Activated naive CD4-positive, alpha-beta T cell treated with anti-CD3 and anti-CD28 coated beads for 36 hours (primary cell): ENCODE measurements around the gene KLHL6. TPM values are rescaled to one million over a fixed set of nuclear protein-coding genes. Genes with fewer than 3 reads are reported as not detected.
"Not testable (repeated sequence)": the region's sequence is repeated elsewhere in the genome, so short reads cannot be mapped to it uniquely, and the experiment has no call there.

Source experiments
- CTCF ChIA-PET: fragments of 350-600 bp; sonication (Branson Sonifier 250); formaldehyde crosslinking; loops from one replicate; lab custom pipeline; 2021; ENCODE audit warnings: antibody characterized with exemption; lab: Charles Lee
- DNase-seq: peaks from one replicate; pipeline ENCODE4 v3.0.0-alpha.2; 2020
- H3K27ac Mint-ChIP-seq: one replicate; pipeline ENCODE4 v1.8.0; 2021; ENCODE audit warnings: mild to moderate bottlenecking, mixed read lengths
- H3K27me3 Mint-ChIP-seq: one replicate; pipeline ENCODE4 v1.8.0; 2021; ENCODE audit warnings: low read depth, mixed read lengths
- H3K36me3 Mint-ChIP-seq: one replicate; pipeline ENCODE4 v1.8.0; 2021; ENCODE audit warnings: low read depth, mixed read lengths
- H3K4me1 Mint-ChIP-seq: one replicate; pipeline ENCODE4 v1.8.0; 2021; ENCODE audit warnings: low read depth, mixed read lengths
- H3K4me3 Mint-ChIP-seq: one replicate; pipeline ENCODE4 v1.8.0; 2021; ENCODE audit warnings: mild to moderate bottlenecking, moderate library complexity, mixed read lengths
- H3K9me3 Mint-ChIP-seq: one replicate; pipeline ENCODE4 v1.8.0; 2021; ENCODE audit warnings: mixed read lengths
- intact Hi-C: fragments of 100-400 bp; cut with micrococcal nuclease; formaldehyde crosslinking; loops from one replicate; pipeline ENCODE4 v1.15.1; 2023
- total RNA-seq, 2 experiments: library from RNA; stranded (reverse); gene quantifications; one replicate each; pipeline ENCODE4 v1.2.3, GENCODE V29; 2021

KLHL6 gene
- total RNA-seq, 2 experiments from 2014 or later = 82.3 to 82.4 TPM

DNA sequence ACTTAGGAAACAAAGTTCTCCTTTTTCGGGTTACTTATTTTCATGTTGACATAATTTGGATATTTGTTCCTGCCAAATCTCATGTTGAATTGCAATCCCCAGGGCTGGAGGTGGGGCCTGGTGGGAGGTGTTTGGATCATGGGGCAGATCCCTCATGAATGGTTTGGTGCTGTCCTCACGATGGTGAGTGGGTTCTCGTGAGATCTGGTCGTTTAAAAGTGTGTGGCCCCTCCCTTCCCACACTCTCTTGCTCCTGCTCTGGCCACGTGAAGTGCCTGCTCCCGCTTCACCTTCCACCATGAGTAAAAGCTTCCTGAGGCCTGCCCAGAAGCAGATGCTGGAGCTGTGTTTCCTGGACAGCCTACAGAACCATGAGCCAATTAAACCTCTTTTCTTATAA lies 83.4 kb downstream of the KLHL6 start:
- Mint-ChIP-seq H3K36me3 (no peaks in the 10 kb centered on the region), H3K9me3 (no peaks in the 10 kb centered on the region), H3K27me3 (no peaks in the 10 kb centered on the region), H3K4me3 (no peak overlapping the region), H3K27ac (no peak overlapping the region), H3K4me1 (peaks cover 27% of the 10 kb centered on the region)
- CTCF ChIA-PET = interaction anchor here (1.2 kb wide), 1 partner anchor 295 kb away, joined by 3 read pairs; no protein-coding TSS in a partner anchor
- intact Hi-C loops = no loop called here
- no peak for DNase-seq

DNA sequence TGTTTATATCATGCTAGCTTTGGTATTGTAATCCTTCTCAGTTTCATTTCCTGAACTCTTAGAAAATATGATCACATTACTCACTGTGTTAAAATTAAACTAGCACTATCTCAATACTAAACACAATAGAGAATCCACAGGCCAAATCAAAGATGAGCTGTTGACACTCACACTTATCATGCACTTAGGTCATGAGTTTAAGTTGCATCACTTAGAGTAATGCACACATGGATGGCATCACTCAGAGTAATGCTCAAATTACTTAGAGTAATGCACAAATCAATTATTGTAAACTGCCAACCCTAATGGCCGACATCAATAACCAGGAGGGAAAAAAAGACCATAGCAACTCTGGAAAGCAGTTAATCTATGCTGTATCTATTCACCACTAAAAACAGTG lies 87.1 kb downstream of the KLHL6 start:
- Mint-ChIP-seq H3K27me3 (no peaks in the 10 kb centered on the region), H3K27ac (peak overlapping the region; percentile 87), H3K4me3 (no peak overlapping the region), H3K36me3 (no peaks in the 10 kb centered on the region), H3K9me3 (no peaks in the 10 kb centered on the region), H3K4me1 (peaks cover 27% of the 10 kb centered on the region)
- CTCF ChIA-PET = interaction anchor here (0.6 to 2.7 kb wide), 11 partner anchors 11 to 418 kb away, joined by 3 to 16 read pairs (median 3); no protein-coding TSS in a partner anchor
- DNase-seq = no peak
- intact Hi-C loops = loop anchor here (2.0 to 10.0 kb wide), 5 partner anchors 82 to 786 kb away; partner anchors contain the start of genes ABCF3 and MAP6D1

DNA sequence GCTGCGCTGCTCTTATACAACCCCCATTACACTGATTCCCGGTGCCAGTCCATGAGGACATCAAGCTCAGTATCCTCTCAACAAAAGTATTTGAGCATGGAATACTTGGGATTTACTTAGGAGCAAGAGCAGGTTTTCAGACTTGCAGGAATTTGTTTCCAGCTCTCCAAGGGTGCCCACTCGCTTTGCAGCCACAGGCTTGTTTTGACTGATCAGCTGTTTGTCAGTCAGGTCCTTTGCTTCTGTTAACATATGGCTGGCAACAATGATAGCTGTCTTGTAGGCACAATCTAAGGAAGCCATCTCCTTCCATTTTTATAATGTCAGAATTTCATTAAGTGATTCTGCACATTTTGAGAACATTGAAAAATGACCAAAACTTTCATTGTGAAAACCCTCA lies 88.9 kb downstream of the KLHL6 start:
- no peak overlapping the region for H3K27ac Mint-ChIP-seq
- CTCF ChIA-PET = interaction anchor here (0.6 kb wide), 2 partner anchors 25 to 281 kb away, joined by 3 to 4 read pairs; no protein-coding TSS in a partner anchor
- intact Hi-C loops = loop anchor here (5.0 to 10.0 kb wide), 2 partner anchors 721 to 788 kb away; partner anchors contain the start of gene ABCF3
- H3K4me1 Mint-ChIP-seq = peaks cover 27% of the 10 kb centered on the region
- no peak overlapping the region for H3K4me3 Mint-ChIP-seq
- no peaks in the 10 kb centered on the region for H3K27me3 Mint-ChIP-seq
- H3K9me3 Mint-ChIP-seq = no peaks in the 10 kb centered on the region
- no peak for DNase-seq
- H3K36me3 Mint-ChIP-seq = no peaks in the 10 kb centered on the region

DNA sequence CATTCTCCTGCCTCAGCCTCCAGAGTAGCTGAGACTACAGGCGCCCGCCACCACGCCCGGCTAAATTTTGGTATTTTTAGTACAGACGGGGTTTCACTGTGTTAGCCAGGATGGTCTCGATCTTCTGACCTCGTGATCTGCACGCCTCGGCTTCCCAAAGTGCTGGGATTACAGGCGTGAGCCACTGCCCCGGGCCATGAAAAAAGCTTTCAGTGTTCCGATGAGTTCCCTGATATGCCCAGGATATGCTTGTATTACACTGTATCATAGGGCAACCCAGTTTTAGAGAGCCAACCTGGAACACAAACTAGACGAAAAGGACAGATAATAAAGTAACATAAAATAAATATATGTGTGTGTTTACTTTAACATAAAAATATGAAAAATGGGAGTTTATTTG lies 89.8 kb downstream of the KLHL6 start:
- H3K4me3 Mint-ChIP-seq, H3K36me3 Mint-ChIP-seq, H3K27ac Mint-ChIP-seq, H3K9me3 Mint-ChIP-seq, DNase-seq, H3K27me3 Mint-ChIP-seq: not testable (repeated sequence)
- H3K4me1 Mint-ChIP-seq = peaks cover 27% of the 10 kb centered on the region
- intact Hi-C loops = loop anchor here (5.0 to 10.0 kb wide), 2 partner anchors 722 to 789 kb away; partner anchors contain the start of gene ABCF3
- CTCF ChIA-PET = interaction anchor here (0.7 kb wide), 1 partner anchor 301 kb away, joined by 3 read pairs; no protein-coding TSS in a partner anchor

DNA sequence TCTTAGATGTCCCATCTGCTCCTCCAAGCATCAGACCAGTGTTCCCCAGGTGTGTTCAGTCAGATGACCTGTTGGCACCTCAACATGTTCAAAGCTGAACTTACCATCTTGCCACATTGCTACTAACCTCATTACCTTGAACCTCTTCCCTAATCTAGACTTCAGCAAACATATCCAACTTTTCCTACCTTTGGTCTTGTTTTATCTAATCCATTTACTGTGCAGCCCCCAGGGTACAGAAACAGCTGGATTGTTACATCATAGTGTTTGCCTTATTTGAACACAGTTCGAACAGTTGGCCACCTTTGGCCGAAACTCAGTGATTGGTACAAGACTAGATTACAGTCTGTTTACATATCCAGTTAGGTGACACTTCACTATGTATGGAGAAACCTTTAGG lies 91.0 kb downstream of the KLHL6 start:
- Mint-ChIP-seq H3K9me3 (no peaks in the 10 kb centered on the region), H3K27ac (no peak overlapping the region), H3K4me1 (peaks cover 21% of the 10 kb centered on the region), H3K36me3 (no peaks in the 10 kb centered on the region), H3K27me3 (no peaks in the 10 kb centered on the region), H3K4me3 (no peak overlapping the region)
- CTCF ChIA-PET = no interaction called here
- intact Hi-C loops = loop anchor here (10.0 kb wide), 1 partner anchor 790 kb away; no protein-coding TSS in a partner anchor
- DNase-seq = no peak

DNA sequence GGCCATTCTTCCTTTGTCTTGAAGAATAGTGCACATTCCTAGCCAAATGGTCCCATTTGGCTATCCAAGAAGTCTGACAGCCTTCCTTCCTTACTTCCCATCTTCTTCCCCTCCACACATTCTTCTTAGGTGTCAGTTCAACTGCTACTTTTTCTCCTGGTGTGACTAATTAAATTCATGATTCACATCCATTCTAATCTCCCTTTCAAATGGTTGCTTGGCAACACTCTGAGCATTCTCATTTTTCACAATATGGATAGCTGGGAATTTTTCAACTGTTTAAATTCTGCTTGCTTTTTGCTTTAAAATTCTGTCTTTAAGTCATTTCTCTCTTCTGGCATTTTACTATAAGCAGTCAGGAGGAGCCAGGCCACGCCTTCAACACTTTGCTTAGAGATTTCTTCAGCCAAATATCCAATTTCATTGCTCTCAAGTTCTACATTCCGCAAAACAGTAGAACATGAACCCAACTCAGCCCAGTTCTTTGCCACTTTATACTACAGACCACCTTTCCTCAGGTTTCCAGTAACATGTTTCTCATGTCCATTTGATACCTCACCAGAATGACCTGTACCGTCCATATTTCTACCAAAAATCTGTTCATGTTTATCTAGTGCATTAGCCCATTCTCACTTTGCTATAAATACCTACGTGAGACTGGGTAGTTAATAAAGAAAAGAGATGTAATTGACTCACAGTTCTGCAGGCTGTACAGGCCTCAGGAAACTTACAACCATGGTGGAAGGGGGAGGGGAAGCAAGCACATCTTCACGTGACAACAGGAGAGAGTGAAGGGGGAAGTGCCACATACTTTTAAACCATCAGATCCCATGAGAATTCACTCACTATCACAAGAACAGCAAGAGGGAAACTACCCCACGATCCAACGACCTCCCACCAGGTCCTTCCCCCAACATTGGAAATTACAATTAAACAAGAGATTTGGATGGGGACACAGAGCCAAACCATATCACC lies 95.1 kb downstream of the KLHL6 start:
- intact Hi-C loops = loop anchor here (10.0 kb wide), 1 partner anchor 794 kb away; no protein-coding TSS in a partner anchor
- no peaks in the 10 kb centered on the region for H3K4me1 Mint-ChIP-seq
- H3K27me3 Mint-ChIP-seq = no peaks in the 10 kb centered on the region
- H3K36me3 Mint-ChIP-seq = no peaks in the 10 kb centered on the region
- H3K27ac Mint-ChIP-seq = no peak overlapping the region
- no peak for DNase-seq
- CTCF ChIA-PET = no interaction called here
- H3K9me3 Mint-ChIP-seq = no peaks in the 10 kb centered on the region
- no peak overlapping the region for H3K4me3 Mint-ChIP-seq

DNA sequence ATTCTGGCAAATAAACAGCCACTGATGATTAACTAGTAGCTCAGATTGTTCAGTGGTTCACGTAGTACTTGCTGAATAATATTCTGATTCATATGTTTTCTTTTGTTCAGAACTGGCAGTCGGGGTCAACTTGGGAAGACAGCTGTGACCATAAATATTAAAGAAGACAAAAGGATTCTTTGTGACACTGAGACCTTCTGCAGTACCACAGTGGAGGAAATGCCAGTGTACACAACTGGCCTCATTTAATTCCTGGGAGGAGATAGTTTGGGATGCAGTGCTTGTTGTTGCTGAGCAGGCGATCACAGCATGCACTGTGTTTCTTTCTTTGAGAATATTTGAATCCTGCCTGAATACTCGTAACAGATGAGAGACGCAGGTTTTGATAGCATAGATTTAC lies 100.4 kb downstream of the KLHL6 start:
- CTCF ChIA-PET = interaction anchor here (0.6 kb wide), 1 partner anchor 280 kb away, joined by 3 read pairs; no protein-coding TSS in a partner anchor
- H3K9me3 Mint-ChIP-seq = no peaks in the 10 kb centered on the region
- no peak overlapping the region for H3K27ac Mint-ChIP-seq
- intact Hi-C loops = no loop called here
- H3K4me1 Mint-ChIP-seq = no peaks in the 10 kb centered on the region
- H3K27me3 Mint-ChIP-seq = no peaks in the 10 kb centered on the region
- no peaks in the 10 kb centered on the region for H3K36me3 Mint-ChIP-seq
- DNase-seq = no peak
- H3K4me3 Mint-ChIP-seq = no peak overlapping the region

DNA sequence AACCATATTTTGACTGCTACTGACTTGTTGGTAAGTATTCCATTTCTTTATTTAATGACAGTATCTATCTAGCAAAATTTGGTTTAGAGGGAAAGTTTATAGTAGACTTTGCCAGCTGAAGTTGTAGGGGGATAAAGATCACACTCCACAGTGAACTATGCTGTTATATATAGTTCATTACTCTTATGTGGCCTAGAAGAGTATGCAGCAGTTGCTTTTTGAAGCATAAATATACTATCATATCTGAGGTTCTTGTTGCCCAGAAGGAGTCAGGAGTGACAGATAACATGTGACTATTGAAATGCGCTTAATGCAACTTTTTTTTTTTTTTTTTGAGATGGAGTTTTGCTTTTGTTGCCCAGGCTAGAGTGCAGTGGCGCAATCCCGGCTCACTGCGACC lies 101.4 kb downstream of the KLHL6 start:
- H3K27me3 Mint-ChIP-seq = no peaks in the 10 kb centered on the region
- no peak for DNase-seq
- H3K4me3 Mint-ChIP-seq = no peak overlapping the region
- intact Hi-C loops = no loop called here
- peaks cover under 1% of the 10 kb centered on the region for H3K4me1 Mint-ChIP-seq
- no peak overlapping the region for H3K27ac Mint-ChIP-seq
- CTCF ChIA-PET = interaction anchor here (1.0 kb wide), 1 partner anchor 270 kb away, joined by 3 read pairs; no protein-coding TSS in a partner anchor
- no peaks in the 10 kb centered on the region for H3K9me3 Mint-ChIP-seq
- no peaks in the 10 kb centered on the region for H3K36me3 Mint-ChIP-seq

DNA sequence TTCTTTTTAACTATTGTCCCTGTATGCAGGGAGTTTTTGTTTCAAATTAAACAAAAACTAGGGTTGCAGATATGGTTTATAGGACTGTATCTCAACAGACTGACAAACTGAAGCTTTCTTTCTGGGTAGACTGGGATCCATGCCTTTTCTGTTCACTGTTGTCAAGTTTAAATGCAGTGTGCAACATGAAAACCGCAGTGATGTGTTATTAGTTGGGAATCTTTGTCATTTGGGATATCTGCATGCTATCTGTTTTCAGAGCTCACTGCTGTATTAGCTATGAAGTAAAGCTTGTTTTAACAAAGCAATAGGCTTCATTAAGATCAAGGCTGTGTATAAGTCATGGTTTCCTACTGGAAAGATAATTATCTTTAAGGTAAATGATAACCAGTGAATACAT lies 105.7 kb downstream of the KLHL6 start:
- H3K9me3 Mint-ChIP-seq = no peaks in the 10 kb centered on the region
- DNase-seq = no peak
- H3K4me3 Mint-ChIP-seq = no peak overlapping the region
- H3K27me3 Mint-ChIP-seq = no peaks in the 10 kb centered on the region
- H3K36me3 Mint-ChIP-seq = no peaks in the 10 kb centered on the region
- peaks cover 10% of the 10 kb centered on the region for H3K4me1 Mint-ChIP-seq
- H3K27ac Mint-ChIP-seq = no peak overlapping the region
- CTCF ChIA-PET = interaction anchor here (0.8 kb wide), 2 partner anchors 317 to 375 kb away, joined by 3 to 5 read pairs; no protein-coding TSS in a partner anchor
- intact Hi-C loops = no loop called here

DNA sequence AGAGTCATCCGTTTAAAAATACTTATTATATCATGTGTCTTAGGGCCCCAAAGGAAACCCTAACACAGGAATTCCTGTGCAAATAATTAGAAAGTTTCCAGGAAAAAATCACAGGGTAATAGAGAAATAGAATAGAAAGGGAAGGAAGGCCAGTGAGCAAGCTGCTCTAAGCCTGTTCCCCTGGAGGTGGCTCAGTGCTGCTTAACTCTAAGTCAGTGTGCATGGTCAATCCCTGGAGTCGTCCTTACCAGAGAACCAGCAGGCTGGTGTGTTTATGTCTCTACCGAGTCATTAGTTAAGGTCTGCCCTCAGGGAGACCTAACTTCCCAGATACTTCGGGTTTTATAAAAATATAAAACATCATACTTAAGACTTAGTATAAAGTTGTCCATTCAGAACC lies 106.1 kb downstream of the KLHL6 start:
- H3K4me3 Mint-ChIP-seq = no peak overlapping the region
- no peak for DNase-seq
- peaks cover 10% of the 10 kb centered on the region for H3K4me1 Mint-ChIP-seq
- H3K9me3 Mint-ChIP-seq = peaks cover 3% of the 10 kb centered on the region
- CTCF ChIA-PET = interaction anchor here (0.8 to 1.0 kb wide), 3 partner anchors 19 to 375 kb away, joined by 3 to 6 read pairs (median 5); no protein-coding TSS in a partner anchor
- H3K27ac Mint-ChIP-seq = no peak overlapping the region
- H3K27me3 Mint-ChIP-seq = no peaks in the 10 kb centered on the region
- intact Hi-C loops = no loop called here
- H3K36me3 Mint-ChIP-seq = no peaks in the 10 kb centered on the region

DNA sequence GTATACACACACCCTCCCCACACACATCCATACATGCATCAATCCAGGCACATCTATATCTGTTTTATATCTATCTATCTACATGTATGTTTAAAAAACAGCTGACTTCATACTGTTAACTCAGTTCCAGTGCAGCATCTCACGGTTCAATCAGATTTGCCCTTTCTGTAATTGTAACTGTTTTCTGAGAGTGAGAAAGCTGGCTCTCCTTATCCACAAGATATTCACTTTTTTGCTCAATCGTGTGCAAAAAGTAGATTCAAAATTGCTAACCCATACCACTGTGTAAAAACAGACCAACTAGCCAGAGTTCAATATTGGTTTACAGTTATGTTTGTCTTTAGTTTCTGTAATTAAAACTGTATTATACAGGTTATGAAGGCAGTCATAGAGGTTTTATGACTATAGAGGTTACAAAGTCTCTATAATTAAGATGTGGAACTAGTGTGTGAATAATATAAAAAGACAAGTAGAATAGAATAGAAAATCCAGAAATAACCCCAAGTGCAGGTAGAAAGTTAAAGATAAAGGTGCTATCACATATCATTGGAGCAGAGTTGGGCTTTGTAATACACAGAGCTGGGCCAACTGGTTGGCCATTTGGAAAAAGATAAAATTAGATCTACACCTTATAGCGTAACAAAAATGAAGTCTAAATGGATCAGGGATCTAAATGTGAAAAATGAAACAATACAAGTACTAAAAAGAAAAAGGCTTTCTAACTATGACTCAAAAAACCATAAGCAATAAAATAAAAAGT lies 107.0 kb downstream of the KLHL6 start:
- no peak for DNase-seq
- CTCF ChIA-PET = interaction anchor here (1.0 to 1.1 kb wide), 3 partner anchors 10 to 26 kb away, joined by 3 to 6 read pairs (median 4); no protein-coding TSS in a partner anchor
- Mint-ChIP-seq H3K27ac (no peak overlapping the region), H3K4me1 (peaks cover 10% of the 10 kb centered on the region), H3K36me3 (peaks cover 3% of the 10 kb centered on the region), H3K4me3 (peak overlapping the region; percentile 39), H3K9me3 (peaks cover 9% of the 10 kb centered on the region), H3K27me3 (no peaks in the 10 kb centered on the region)
- intact Hi-C loops = no loop called here
